ENCODE results near the gene CNIH4. TPM values are rescaled to one million over a fixed set of nuclear protein-coding genes. Genes with fewer than 3 reads are reported as not detected.

CNIH4 gene
- total RNA-seq, 1 experiment from 2014 or later = 53.8 TPM

- no peaks in the 10 kb centered on the region for H3K9me3 ChIP-seq (ENCODE audit: control insufficient read depth, insufficient read depth, low read depth, low read length)
- peaks cover 3% of the 10 kb centered on the region; the same call in 1 of the 2 replicates for H3K36me3 ChIP-seq (ENCODE audit: control insufficient read depth, insufficient read depth, low read length)
- no TSS peak for BruUV-seq (replicated peaks)
- peak overlapping the region; percentile 21; the same call in 1 of the 2 replicates for H3K27ac ChIP-seq (ENCODE audit: low read length)
- ChIA-PET CTCF (no interaction called here), POLR2A (no interaction called here)
- no peak for TF ChIP-seq REST (IDR thresholded peaks at IDR 0.05; ENCODE audit: insufficient read depth in 1 of 2, low read depth in 2 of 2, low read length in 1 of 2)
- no peak for TF ChIP-seq TCF7L2 (IDR thresholded peaks at IDR 0.05; ENCODE audit: low read depth, low read length)
- TF ChIP-seq SIN3A (IDR thresholded peaks at IDR 0.05; ENCODE audit: borderline replicate concordance, insufficient read depth, low read depth, low read length) = no peak
- no peak for TF ChIP-seq POLR2AphosphoS5 (IDR thresholded peaks at IDR 0.05; ENCODE audit: low read depth, low read length)
- no peak for TF ChIP-seq CTCF (IDR thresholded peaks at IDR 0.05)
- intact Hi-C loops (cut with micrococcal nuclease; ENCODE audit: unreplicated experiment) = no loop called here
- H3K27me3 ChIP-seq (ENCODE audit: control insufficient read depth, insufficient read depth, low read length) = no peaks in the 10 kb centered on the region
- H3K4me3 ChIP-seq (ENCODE audit: low read depth in 2 of 2, low read length in 2 of 2) = peak overlapping the region; percentile 98 to 100
- no peak for ATAC-seq
- in situ Hi-C loops (cut with HindIII; ENCODE audit: low pct_unique_long_range_greater_than_20kb, low sequenced_read_pairs) = no loop called here
- peaks cover 16% of the 10 kb centered on the region for H3K4me1 ChIP-seq (ENCODE audit: control insufficient read depth, insufficient read depth, low read length)
- no peak for DNase-seq (ENCODE audit: low read depth, low spot score)
Observed at GRCh38 chr1:224328644-224329043, 28.0 kb upstream of the CNIH4 start.

- peaks cover 3% of the 10 kb centered on the region; the same call in 1 of the 2 replicates for H3K36me3 ChIP-seq (ENCODE audit: control insufficient read depth, insufficient read depth, low read length)
- ChIA-PET POLR2A (no interaction called here), CTCF (no interaction called here)
- peak overlapping the region; percentile 98 to 100 for H3K4me3 ChIP-seq (ENCODE audit: low read depth in 2 of 2, low read length in 2 of 2)
- intact Hi-C loops (cut with micrococcal nuclease; ENCODE audit: unreplicated experiment) (no loop called here), in situ Hi-C loops (cut with HindIII; ENCODE audit: low pct_unique_long_range_greater_than_20kb, low sequenced_read_pairs) (no loop called here)
- no peaks in the 10 kb centered on the region for H3K9me3 ChIP-seq (ENCODE audit: control insufficient read depth, insufficient read depth, low read depth, low read length)
- TF ChIP-seq TCF7L2 (IDR thresholded peaks at IDR 0.05; ENCODE audit: low read depth, low read length) (no peak), SIN3A (IDR thresholded peaks at IDR 0.05; ENCODE audit: borderline replicate concordance, insufficient read depth, low read depth, low read length) (no peak), POLR2AphosphoS5 (IDR thresholded peaks at IDR 0.05; ENCODE audit: low read depth, low read length) (no peak), CTCF (IDR thresholded peaks at IDR 0.05) (no peak), REST (IDR thresholded peaks at IDR 0.05; ENCODE audit: insufficient read depth in 1 of 2, low read depth in 2 of 2, low read length in 1 of 2) (no peak)
- no peaks in the 10 kb centered on the region for H3K27me3 ChIP-seq (ENCODE audit: control insufficient read depth, insufficient read depth, low read length)
- ATAC-seq (no peak), DNase-seq (ENCODE audit: low read depth, low spot score) (no peak)
- BruUV-seq (replicated peaks) = no TSS peak
- H3K4me1 ChIP-seq (ENCODE audit: control insufficient read depth, insufficient read depth, low read length) = peaks cover 16% of the 10 kb centered on the region
- H3K27ac ChIP-seq (ENCODE audit: low read length) = peak overlapping the region; percentile 99
Observed at GRCh38 chr1:224329484-224329841, 27.2 kb upstream of the CNIH4 start.
